Spleen (tissue), 11 donors: Measurements from ENCODE around the gene MEF2A. TPM values are rescaled to one million over a fixed set of nuclear protein-coding genes. Genes with fewer than 3 reads are reported as not detected.

Experiments used
- DNase-seq: peaks from one replicate; pipeline ENCODE4 v3.0.0-alpha.2; 2020
- H3K27ac ChIP-seq, 8 donors: fragments of 200-600 bp; sonication (generic) in 7 of 8; 1 replicate in 4 of 8; 2 replicates in 4 of 8; pipeline versions ENCODE4 v1.5.0 to v1.8.0; 2016 to 2021; ENCODE audit warnings: inconsistent platforms in 4 of 8, mild to moderate bottlenecking in 4 of 8, moderate library complexity in 1 of 8
- H3K27me3 ChIP-seq, 7 donors: fragments of 200-600 bp; sonication (generic) in 6 of 7; replicated peaks in 1 of 7; 1 replicate in 4 of 7; 2 replicates in 3 of 7; pipeline versions ENCODE4 v1.5.0 to v1.8.0; 2016 to 2021; ENCODE audit warnings: inconsistent platforms in 3 of 7, mild to moderate bottlenecking in 1 of 7
- H3K36me3 ChIP-seq, 6 donors: fragments of 200-600 bp; sonication (generic) in 5 of 6; 1 replicate in 4 of 6; 2 replicates in 2 of 6; pipeline versions ENCODE4 v1.5.0 to v1.8.0; 2016 to 2021; ENCODE audit warnings: inconsistent platforms in 2 of 6
- H3K4me1 ChIP-seq, 6 donors: fragments of 200-600 bp; sonication (generic) in 5 of 6; 1 replicate in 3 of 6; 2 replicates in 3 of 6; pipeline versions ENCODE4 v1.5.0 to v1.8.0; 2016 to 2021; ENCODE audit warnings: inconsistent platforms in 3 of 6
- H3K4me3 ChIP-seq, 8 donors: fragments of 200-600 bp; sonication (generic) in 7 of 8; 1 replicate in 4 of 8; 2 replicates in 4 of 8; pipeline versions ENCODE4 v1.5.0 to v1.8.0; 2016 to 2021; ENCODE audit warnings: inconsistent platforms in 4 of 8, mild to moderate bottlenecking in 4 of 8, moderate library complexity in 2 of 8
- H3K9me3 ChIP-seq, 8 donors: fragments of 200-600 bp; sonication (generic) in 7 of 8; 1 replicate in 4 of 8; 2 replicates in 4 of 8; pipeline versions ENCODE4 v1.5.0 to v1.8.0; 2016 to 2021; ENCODE audit warnings: inconsistent platforms in 4 of 8
- POLR2A ChIP-seq, 3 donors: fragments of 450-650 bp; IDR thresholded peaks; one replicate each; pipeline ENCODE4 v1.5.1; 2017; ENCODE audit warnings: antibody characterized with exemption in 3 of 3, mild to moderate bottlenecking in 1 of 3
- POLR2AphosphoS5 ChIP-seq, 3 donors: sonication (generic); formaldehyde crosslinking; IDR thresholded peaks; one replicate each; pipeline ENCODE4 v1.5.1; 2017; ENCODE audit warnings: antibody characterized with exemption in 3 of 3
- WGBS, 5 donors: extraction: QIAGEN DNeasy Blood & Tissue Kit in 3 of 5; methylation state at CpG; one replicate each; pipeline versions ENCODE4 v1.1.5 to v1.1.7; 2013 to 2018; 5-methylcytosine and 5-hydroxymethylcytosine counted together
- intact Hi-C: fragments of 100-400 bp; cut with DNase I; formaldehyde crosslinking; loops from one replicate; pipeline ENCODE4 v1.15.0; 2023; ENCODE audit warnings: low total_unique reads
- polyA plus RNA-seq, 3 donors: library from polyadenylated mRNA; stranded (reverse); fragments of 200-250 nt; gene quantifications; one replicate each; pipeline ENCODE4 v1.2.1, GENCODE V29; 2013
- total RNA-seq, 7 donors: library from RNA; depleted of rRNA in 3 of 7; stranded (reverse); fragments of >200 nt in 3 of 7; fragmentation: NEBNext Ultra II Directional in 4 of 7; extraction: Animal tissue kit (Norgen Biotek cat#: 25700) in 4 of 7; gene quantifications; one replicate each; pipeline versions ENCODE4 v1.1.0 to v1.2.1, GENCODE V29; 2016 to 2021
- TF ChIP-seq, protein P1 (sequence below), 11 experiments: fragments of 200-600 bp in 7 of 11; fragments of 450-650 bp in 4 of 11; sonication (generic) in 4 of 11; IDR thresholded peaks in 8 of 11; conservative IDR thresholded peaks in 3 of 11; 1 replicate in 7 of 11; 2 replicates in 4 of 11; pipeline versions ENCODE4 v1.4.0 to v1.8.0; 2016 to 2021; ENCODE audit warnings: antibody characterized with exemption in 11 of 11, inconsistent platforms in 4 of 11, mild to moderate bottlenecking in 1 of 11
- donor health status: healthy with polysubstance abuse.
- donor health status: DM: no; HTN: no; CAD: no; lungs with moderate emphysema.
- donor health status: DM: no; HTN: no; CAD: no.
- donor health status: Bipolar disorder and iron deficiency.
- donor health status: healthy.
- donor health status: DM: no; HTN: no; CAD: no.
- donor health status: DM: yes; HTN: yes; CAD: no.

The MEF2A gene
- total and polyA plus RNA-seq, 10 donors: 21.9 to 143 (median 90.6) TPM

DNA sequence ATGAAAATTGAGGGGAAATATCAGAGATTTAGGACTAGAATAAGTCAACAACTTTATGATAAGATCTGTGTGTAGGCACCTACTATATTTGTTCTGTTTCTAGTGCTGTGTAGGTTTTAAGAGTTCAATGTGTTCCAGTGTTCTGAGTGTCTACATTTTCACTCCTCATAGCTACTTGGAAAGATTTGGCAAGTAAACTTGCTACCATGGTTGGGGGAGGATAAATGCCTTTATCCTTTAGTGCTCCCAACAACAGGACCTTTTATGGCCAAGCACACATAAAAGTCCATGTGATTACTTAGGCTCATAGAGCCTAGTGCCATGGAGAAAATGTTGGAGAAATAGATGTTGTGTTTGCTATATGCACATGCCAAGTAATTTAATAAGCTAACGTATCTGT, 103.5 kb downstream of the MEF2A start:
- Histone ChIP-seq H3K4me1 (no peaks in the 10 kb centered on the region), H3K27me3 (no peaks in the 10 kb centered on the region), H3K4me3 (no peak overlapping the region), H3K36me3 (peaks cover 0 to 63% (median 18%) of the 10 kb centered on the region in 6 donors), H3K9me3 (no peaks in the 10 kb centered on the region), H3K27ac (no peak overlapping the region)
- no peak for DNase-seq
- intact Hi-C loops: no loop called here
- TF ChIP-seq POLR2AphosphoS5 (IDR thresholded peaks at IDR 0.05) (no peak), POLR2A (IDR thresholded peaks at IDR 0.05) (no peak)
- TF ChIP-seq, protein P1, sequence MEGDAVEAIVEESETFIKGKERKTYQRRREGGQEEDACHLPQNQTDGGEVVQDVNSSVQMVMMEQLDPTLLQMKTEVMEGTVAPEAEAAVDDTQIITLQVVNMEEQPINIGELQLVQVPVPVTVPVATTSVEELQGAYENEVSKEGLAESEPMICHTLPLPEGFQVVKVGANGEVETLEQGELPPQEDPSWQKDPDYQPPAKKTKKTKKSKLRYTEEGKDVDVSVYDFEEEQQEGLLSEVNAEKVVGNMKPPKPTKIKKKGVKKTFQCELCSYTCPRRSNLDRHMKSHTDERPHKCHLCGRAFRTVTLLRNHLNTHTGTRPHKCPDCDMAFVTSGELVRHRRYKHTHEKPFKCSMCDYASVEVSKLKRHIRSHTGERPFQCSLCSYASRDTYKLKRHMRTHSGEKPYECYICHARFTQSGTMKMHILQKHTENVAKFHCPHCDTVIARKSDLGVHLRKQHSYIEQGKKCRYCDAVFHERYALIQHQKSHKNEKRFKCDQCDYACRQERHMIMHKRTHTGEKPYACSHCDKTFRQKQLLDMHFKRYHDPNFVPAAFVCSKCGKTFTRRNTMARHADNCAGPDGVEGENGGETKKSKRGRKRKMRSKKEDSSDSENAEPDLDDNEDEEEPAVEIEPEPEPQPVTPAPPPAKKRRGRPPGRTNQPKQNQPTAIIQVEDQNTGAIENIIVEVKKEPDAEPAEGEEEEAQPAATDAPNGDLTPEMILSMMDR (IDR thresholded peaks at IDR 0.05 in 8 of 11, conservative IDR thresholded peaks at IDR 0.05 in 3 of 11): no peak
- 90 to 98% (median 96%) methylated on average over 1 of the region's 1 CpG for WGBS, 5 donors

DNA sequence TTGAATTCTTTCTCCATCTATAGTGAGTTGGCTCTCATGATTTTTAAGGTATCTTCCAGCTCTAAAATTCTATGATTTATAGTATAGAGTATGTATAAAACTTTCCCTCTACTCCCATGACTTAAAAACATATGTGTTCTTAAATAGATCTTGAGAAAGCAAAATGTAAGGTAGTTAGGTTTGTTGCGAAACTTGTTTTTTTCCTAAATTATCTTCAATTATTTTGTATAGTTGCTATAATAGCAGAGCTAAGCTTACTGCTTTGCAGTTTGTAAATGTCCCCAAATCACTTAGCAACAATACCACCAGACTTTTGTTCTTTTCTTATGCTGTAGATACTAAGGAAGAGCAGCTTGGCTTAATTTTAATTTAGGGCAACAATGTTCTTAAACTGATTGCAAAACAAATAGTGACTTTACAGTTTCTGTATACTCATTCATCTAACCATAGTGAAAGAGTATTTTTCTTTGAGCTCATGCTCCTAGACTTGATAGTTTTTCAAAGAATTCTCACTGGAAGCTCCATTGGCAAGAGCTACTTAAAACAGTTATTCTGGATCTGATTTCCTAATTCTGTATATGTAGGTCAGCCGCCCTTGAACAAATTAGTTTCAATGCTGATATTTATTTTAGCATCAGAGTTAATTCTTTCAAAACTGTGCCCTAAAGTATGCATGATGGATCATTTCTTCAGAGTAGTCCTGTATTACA, 106.3 kb downstream of the MEF2A start:
- DNase-seq: no peak
- H3K36me3 ChIP-seq: peaks cover 0 to 76% (median 45%) of the 10 kb centered on the region in 6 donors
- intact Hi-C loops: no loop called here
- H3K27ac ChIP-seq: peak overlapping the region in 1 of 8 donors; percentile 34
- no peaks in the 10 kb centered on the region for H3K4me1 ChIP-seq
- TF ChIP-seq POLR2AphosphoS5 (IDR thresholded peaks at IDR 0.05) (no peak), POLR2A (IDR thresholded peaks at IDR 0.05) (no peak)
- TF ChIP-seq, protein P1 (IDR thresholded peaks at IDR 0.05 in 8 of 11, conservative IDR thresholded peaks at IDR 0.05 in 3 of 11): no peak
- H3K9me3 ChIP-seq: no peaks in the 10 kb centered on the region
- no peak overlapping the region for H3K4me3 ChIP-seq
- no peaks in the 10 kb centered on the region for H3K27me3 ChIP-seq
- WGBS, 5 donors: 95 to 99% (median 98%) methylated on average over 2 of the region's 2 CpGs

DNA sequence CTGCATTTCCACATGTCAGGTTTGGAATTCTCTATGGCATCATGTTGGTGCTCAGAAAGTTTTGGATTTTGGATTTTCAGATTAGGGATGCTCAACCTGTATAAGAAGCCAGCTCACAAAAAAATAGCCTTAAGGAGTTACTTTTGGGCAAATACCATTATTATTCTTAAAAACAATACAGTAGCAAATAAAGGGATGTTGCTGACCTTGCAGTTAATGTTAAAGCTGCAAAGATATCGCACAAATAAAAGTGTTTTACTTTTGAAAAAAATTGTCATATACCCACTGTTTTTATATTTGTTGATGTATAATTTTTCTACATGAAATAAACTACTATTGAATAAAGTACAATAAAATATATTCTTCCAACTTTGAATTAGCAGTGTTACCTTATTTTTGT, 107.3 kb downstream of the MEF2A start:
- no peaks in the 10 kb centered on the region for H3K27me3 ChIP-seq
- WGBS, 5 donors: 97 to 100% (median 97%) methylated on average over 1 of the region's 1 CpG
- no peaks in the 10 kb centered on the region for H3K9me3 ChIP-seq
- peaks cover 0 to 78% (median 50%) of the 10 kb centered on the region in 6 donors for H3K36me3 ChIP-seq
- no peak overlapping the region for H3K4me3 ChIP-seq
- DNase-seq: no peak
- TF ChIP-seq POLR2AphosphoS5 (IDR thresholded peaks at IDR 0.05): no peak
- TF ChIP-seq, protein P1 (IDR thresholded peaks at IDR 0.05 in 8 of 11, conservative IDR thresholded peaks at IDR 0.05 in 3 of 11): no peak
- no peak for TF ChIP-seq POLR2A (IDR thresholded peaks at IDR 0.05)
- no peak overlapping the region for H3K27ac ChIP-seq
- no peaks in the 10 kb centered on the region for H3K4me1 ChIP-seq
- intact Hi-C loops: no loop called here

GRCh38 chr15:99674279-99674678, 108.5 kb downstream of the MEF2A start:
- no peak for TF ChIP-seq POLR2AphosphoS5 (IDR thresholded peaks at IDR 0.05)
- TF ChIP-seq, protein P1 (IDR thresholded peaks at IDR 0.05 in 8 of 11, conservative IDR thresholded peaks at IDR 0.05 in 3 of 11): no peak
- no peak for TF ChIP-seq POLR2A (IDR thresholded peaks at IDR 0.05)
- Histone ChIP-seq H3K27ac (no peak overlapping the region), H3K4me3 (no peak overlapping the region), H3K36me3 (peaks cover 0 to 90% (median 59%) of the 10 kb centered on the region in 6 donors), H3K27me3 (no peaks in the 10 kb centered on the region), H3K9me3 (no peaks in the 10 kb centered on the region), H3K4me1 (no peaks in the 10 kb centered on the region)
- WGBS, 5 donors: 85 to 93% (median 91%) methylated on average over 2 of the region's 2 CpGs
- DNase-seq: no peak
- intact Hi-C loops: no loop called here
